BE2C (cell line): ENCODE results near the gene TMPRSS9.
A peak's percentile ranks its signal among the peaks of the same experiment; 100 is the strongest.
"Not testable (repeated sequence)": the region's sequence is repeated elsewhere in the genome, so short reads cannot be mapped to it uniquely, and the experiment has no call there.

Source experiments
- DNase-seq: peaks from one replicate; pipeline ENCODE4 v3.0.0-alpha.2; 2020
- H3K27me3 ChIP-seq: fragments of 250-450 bp; sonication (Bioruptor Pico); 2 replicates; pipeline ENCODE4 v1.5.1; 2020; ENCODE audit warnings: mild to moderate bottlenecking
- H3K36me3 ChIP-seq: fragments of 250-450 bp; sonication (Bioruptor Pico); 2 replicates; pipeline ENCODE4 v1.5.1; 2020; ENCODE audit warnings: mild to moderate bottlenecking
- H3K4me1 ChIP-seq: fragments of 250-450 bp; sonication (Bioruptor Pico); 2 replicates; pipeline ENCODE4 v1.5.1; 2020
- H3K4me3 ChIP-seq: 2 replicates; pipeline ENCODE4 v1.5.1; 2011; ENCODE audit warnings: low read depth, low read length
- H3K9me3 ChIP-seq: fragments of 250-450 bp; sonication (Bioruptor Pico); 2 replicates; pipeline ENCODE4 v1.5.1; 2020
- TF ChIP-seq, protein P1 (sequence below): IDR thresholded peaks from 2 replicates; pipeline ENCODE4 v1.5.1; 2012; ENCODE audit warnings: mild to moderate bottlenecking, low read depth, low read length

Gene TMPRSS9

GRCh38 chr19:2464389-2464788 is 104.3 kb downstream of the TMPRSS9 start:
- H3K4me3 ChIP-seq, result no peak overlapping the region
- no peaks in the 10 kb centered on the region for H3K9me3 ChIP-seq
- no peak for DNase-seq
- no peaks in the 10 kb centered on the region for H3K36me3 ChIP-seq
- H3K27me3 ChIP-seq, result no peaks in the 10 kb centered on the region
- H3K4me1 ChIP-seq, result no peaks in the 10 kb centered on the region
- TF ChIP-seq, protein P1, sequence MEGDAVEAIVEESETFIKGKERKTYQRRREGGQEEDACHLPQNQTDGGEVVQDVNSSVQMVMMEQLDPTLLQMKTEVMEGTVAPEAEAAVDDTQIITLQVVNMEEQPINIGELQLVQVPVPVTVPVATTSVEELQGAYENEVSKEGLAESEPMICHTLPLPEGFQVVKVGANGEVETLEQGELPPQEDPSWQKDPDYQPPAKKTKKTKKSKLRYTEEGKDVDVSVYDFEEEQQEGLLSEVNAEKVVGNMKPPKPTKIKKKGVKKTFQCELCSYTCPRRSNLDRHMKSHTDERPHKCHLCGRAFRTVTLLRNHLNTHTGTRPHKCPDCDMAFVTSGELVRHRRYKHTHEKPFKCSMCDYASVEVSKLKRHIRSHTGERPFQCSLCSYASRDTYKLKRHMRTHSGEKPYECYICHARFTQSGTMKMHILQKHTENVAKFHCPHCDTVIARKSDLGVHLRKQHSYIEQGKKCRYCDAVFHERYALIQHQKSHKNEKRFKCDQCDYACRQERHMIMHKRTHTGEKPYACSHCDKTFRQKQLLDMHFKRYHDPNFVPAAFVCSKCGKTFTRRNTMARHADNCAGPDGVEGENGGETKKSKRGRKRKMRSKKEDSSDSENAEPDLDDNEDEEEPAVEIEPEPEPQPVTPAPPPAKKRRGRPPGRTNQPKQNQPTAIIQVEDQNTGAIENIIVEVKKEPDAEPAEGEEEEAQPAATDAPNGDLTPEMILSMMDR, result no peak

DNA sequence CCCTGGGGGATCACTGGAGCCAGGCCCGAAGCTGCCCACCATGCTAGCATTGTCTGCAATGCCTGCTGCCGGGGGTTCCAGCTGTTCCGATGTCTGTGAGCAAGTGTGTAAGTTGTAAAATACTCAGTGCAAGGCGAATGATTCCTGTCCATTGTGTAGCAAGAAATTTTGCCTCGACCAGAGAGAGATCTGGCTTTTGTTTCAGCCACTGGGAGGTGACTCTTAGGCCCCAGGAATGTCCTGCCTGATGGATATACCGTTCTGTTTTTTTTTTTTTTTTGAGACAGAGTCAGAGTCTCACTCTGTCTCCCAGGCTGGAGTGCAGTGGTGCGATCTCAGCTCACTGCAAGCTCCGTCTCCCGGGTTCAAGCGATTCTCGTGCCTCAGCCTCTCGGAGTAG is 108.5 kb downstream of the TMPRSS9 start:
- no peaks in the 10 kb centered on the region for H3K4me1 ChIP-seq
- TF ChIP-seq, protein P1, result no peak
- DNase-seq, result no peak
- H3K36me3 ChIP-seq, result no peaks in the 10 kb centered on the region
- H3K27me3 ChIP-seq, result no peaks in the 10 kb centered on the region
- H3K9me3 ChIP-seq, result no peaks in the 10 kb centered on the region
- H3K4me3 ChIP-seq, result no peak overlapping the region

- Histone ChIP-seq H3K4me3 (no peak overlapping the region), H3K4me1 (no peaks in the 10 kb centered on the region), H3K36me3 (no peaks in the 10 kb centered on the region), H3K9me3 (no peaks in the 10 kb centered on the region), H3K27me3 (no peaks in the 10 kb centered on the region)
- DNase-seq, result no peak
- TF ChIP-seq, protein P1, result no peak
These were observed 109.2 kb downstream of the TMPRSS9 start for GRCh38 chr19:2469102-2469914.

GRCh38 chr19:2469915-2470200 is 109.8 kb downstream of the TMPRSS9 start:
- H3K36me3 ChIP-seq, H3K27me3 ChIP-seq, DNase-seq, H3K4me1 ChIP-seq, H3K4me3 ChIP-seq, H3K9me3 ChIP-seq: not testable (repeated sequence)

DNA sequence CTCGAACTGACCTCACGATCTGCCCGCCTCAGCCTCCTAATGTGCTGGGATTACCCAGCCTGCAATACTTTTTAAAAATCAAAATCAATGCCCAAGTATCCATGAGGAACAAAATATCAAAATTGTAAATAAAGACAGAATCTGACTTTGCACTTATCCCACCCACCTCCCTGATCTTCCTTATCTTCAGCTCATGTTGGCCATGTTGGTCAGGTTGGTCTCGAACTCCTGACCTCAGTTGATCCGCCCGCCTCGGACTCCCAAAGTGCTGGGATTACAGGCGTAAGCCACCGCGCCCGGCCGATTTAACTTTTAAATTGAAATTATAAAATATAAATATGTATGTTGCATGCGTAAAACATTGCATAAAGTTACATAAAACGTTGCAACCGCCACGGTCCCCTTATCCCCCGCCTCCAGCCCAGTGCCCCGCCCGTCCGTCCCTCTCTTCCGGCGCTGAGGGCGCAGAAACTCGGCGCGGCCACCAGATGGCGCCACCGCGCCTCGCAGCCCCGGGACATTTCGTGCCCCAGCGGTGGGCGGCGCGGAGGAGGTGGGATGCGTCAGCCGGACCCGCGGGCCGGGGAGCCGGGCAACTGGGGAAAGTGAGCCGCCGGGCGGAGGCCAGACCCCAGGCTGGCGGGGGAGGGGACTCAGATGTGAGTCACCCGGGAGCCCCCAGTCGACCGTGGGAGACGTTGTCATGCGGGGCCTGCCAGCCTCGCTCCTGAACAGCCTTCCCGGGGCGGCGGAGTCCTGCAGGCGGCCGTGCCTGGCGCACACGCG is 114.4 kb downstream of the TMPRSS9 start:
- H3K9me3 ChIP-seq, result no peaks in the 10 kb centered on the region
- no peaks in the 10 kb centered on the region for H3K4me1 ChIP-seq
- H3K36me3 ChIP-seq, result no peaks in the 10 kb centered on the region
- H3K27me3 ChIP-seq, result peaks cover 15% of the 10 kb centered on the region
- TF ChIP-seq, protein P1, result peak; percentile 83
- DNase-seq, result peak; percentile 96
- peak overlapping the region; percentile 89 for H3K4me3 ChIP-seq

DNA sequence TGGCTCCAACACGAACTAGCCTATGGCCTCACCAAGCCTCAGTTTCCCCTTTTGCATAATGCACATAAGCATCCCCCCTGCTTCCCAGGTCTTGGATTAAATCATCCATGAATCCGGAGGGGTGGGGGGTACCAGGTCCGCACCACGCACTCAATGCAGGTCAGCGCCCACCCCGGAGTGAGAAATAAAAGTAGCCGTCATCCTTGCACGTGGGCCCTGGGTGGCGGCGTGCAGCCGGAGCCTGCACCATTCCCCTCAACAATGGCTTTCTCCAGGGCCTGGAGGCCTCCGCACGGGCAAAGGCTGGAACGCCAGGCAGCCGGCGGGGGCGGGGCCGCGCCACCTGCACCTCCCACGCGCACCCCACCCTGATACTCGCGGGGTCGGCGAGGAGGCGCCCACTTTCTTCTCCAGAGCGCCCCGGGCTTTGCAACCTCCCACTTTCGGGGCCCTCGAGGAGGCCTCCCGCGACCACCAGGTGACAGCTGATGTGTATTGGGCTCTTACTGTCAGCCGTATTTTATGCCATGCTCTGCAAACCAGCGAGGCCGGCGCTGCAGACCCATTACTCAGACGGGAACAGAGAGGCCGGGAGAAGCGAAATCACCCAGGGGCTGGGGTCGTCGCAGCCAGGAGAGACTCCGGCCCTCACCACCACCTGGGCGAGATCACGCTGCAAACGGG is 115.1 kb downstream of the TMPRSS9 start:
- TF ChIP-seq, protein P1, result no peak
- Histone ChIP-seq H3K9me3 (no peaks in the 10 kb centered on the region), H3K4me1 (no peaks in the 10 kb centered on the region), H3K27me3 (peaks cover 15% of the 10 kb centered on the region), H3K36me3 (no peaks in the 10 kb centered on the region), H3K4me3 (peak overlapping the region; percentile 89)
- DNase-seq, result peak; percentile 66
